GM12892 (cell line): ENCODE results near the gene SLC41A1.

Source experiments
- POLR2A ChIP-seq: IDR thresholded peaks from 2 replicates; pipeline ENCODE4 v1.6.1; 2011; ENCODE audit warnings: low read depth, low read length, control low read depth
- POLR2AphosphoS5 ChIP-seq: IDR thresholded peaks from 2 replicates; pipeline ENCODE4 v1.6.1; 2011; ENCODE audit warnings: low read depth, low read length, control low read depth

DNA sequence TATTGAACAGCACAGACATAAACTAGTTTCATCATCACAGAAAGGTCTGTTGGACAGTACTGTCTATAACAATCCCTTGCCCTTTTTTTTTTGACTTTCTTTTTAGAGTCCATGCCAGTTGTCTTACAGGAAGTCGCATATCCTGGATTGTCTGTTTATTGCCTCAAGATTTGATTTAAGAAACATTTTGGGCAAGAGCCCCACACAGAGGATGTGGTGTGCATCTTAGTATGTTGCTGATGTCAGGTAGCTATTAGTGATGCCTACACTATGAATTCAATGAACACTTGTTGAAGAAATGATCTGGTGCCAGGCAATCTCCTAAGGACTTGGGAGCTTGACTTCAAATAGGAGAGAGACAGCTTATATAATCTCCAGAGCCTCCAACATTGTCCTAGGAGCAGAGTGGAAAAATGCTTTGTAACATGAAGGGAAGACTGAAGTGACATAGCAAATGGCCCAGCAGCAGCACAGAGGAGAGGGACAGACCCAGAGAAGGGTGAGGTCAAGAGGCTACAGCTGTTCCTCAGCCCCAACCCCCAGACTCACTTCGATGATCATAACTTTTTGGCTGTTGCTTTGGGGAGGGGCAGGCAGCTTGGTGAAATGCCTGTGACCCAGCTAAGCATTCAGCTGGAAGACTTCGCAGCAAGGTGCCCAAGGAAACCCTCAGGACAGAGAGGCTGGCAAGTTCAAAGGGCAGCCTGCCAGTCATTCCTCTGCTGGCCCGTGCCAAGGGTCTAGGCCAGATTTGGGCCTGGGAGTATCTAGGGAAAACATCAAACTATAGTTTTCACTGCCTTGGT lies 30.2 kb downstream of the SLC41A1 start:
- no peak for TF ChIP-seq POLR2AphosphoS5
- TF ChIP-seq POLR2A, result no peak
